ENCODE data around the gene CCL17.
"Not testable (repeated sequence)": the region's sequence is repeated elsewhere in the genome, so short reads cannot be mapped to it uniquely, and the experiment has no call there.

CCL17 gene

GRCh38 chr16:57391708-57392107 is 12.9 kb upstream of the CCL17 start:
- TF ChIP-seq CTCF (IDR thresholded peaks at IDR 0.05) = no peak
- H3K4me1 Mint-ChIP-seq = peaks cover under 1% of the 10 kb centered on the region
- DNase-seq = no peak
- H3K27me3 Mint-ChIP-seq (ENCODE audit: low read depth, poor library complexity) = peaks cover 36% of the 10 kb centered on the region
- no peak overlapping the region for H3K4me3 Mint-ChIP-seq
- no peaks in the 10 kb centered on the region for H3K9me3 Mint-ChIP-seq
- no peak overlapping the region for H3K27ac Mint-ChIP-seq
- H3K36me3 Mint-ChIP-seq (ENCODE audit: low read depth) = no peaks in the 10 kb centered on the region

GRCh38 chr16:57392694-57393093 is 11.9 kb upstream of the CCL17 start:
- no peak overlapping the region for H3K4me3 Mint-ChIP-seq
- no peaks in the 10 kb centered on the region for H3K4me1 Mint-ChIP-seq
- H3K27ac Mint-ChIP-seq = no peak overlapping the region
- no peak for TF ChIP-seq CTCF (IDR thresholded peaks at IDR 0.05)
- DNase-seq = no peak
- peaks cover 36% of the 10 kb centered on the region for H3K27me3 Mint-ChIP-seq (ENCODE audit: low read depth, poor library complexity)
- H3K36me3 Mint-ChIP-seq (ENCODE audit: low read depth) = no peaks in the 10 kb centered on the region
- no peaks in the 10 kb centered on the region for H3K9me3 Mint-ChIP-seq

DNA sequence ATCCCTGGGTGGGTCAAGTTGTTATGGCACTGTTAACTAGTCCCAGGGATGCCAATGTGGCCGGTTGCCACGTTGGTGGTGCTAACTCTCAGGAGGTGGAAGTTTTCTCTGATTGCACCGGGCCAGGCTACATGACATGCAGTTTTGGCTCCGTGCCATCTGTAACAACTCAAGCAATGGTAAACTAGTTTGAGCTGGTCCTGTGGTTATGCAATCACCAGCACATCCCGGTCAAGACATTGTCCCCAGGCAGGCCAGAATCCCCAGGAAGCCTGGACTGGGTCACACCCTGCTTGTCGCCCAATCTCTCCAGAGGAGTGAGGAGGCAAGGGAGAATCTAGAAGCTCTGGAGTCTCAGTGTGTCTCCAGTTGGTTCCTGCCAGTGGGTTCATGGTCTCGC is 10.1 kb upstream of the CCL17 start:
- DNase-seq = no peak
- Mint-ChIP-seq H3K36me3 (ENCODE audit: low read depth) (no peaks in the 10 kb centered on the region), H3K4me3 (no peak overlapping the region), H3K27ac (no peak overlapping the region), H3K4me1 (no peaks in the 10 kb centered on the region), H3K9me3 (no peaks in the 10 kb centered on the region), H3K27me3 (ENCODE audit: low read depth, poor library complexity) (peaks cover 36% of the 10 kb centered on the region)
- no peak for TF ChIP-seq CTCF (IDR thresholded peaks at IDR 0.05)

GRCh38 chr16:57395026-57395425 is 9.5 kb upstream of the CCL17 start:
- Mint-ChIP-seq H3K27ac (no peak overlapping the region), H3K9me3 (no peaks in the 10 kb centered on the region), H3K4me1 (no peaks in the 10 kb centered on the region), H3K36me3 (ENCODE audit: low read depth) (no peaks in the 10 kb centered on the region), H3K4me3 (no peak overlapping the region), H3K27me3 (ENCODE audit: low read depth, poor library complexity) (peaks cover 34% of the 10 kb centered on the region)
- no peak for DNase-seq
- TF ChIP-seq CTCF (IDR thresholded peaks at IDR 0.05) = no peak

DNA sequence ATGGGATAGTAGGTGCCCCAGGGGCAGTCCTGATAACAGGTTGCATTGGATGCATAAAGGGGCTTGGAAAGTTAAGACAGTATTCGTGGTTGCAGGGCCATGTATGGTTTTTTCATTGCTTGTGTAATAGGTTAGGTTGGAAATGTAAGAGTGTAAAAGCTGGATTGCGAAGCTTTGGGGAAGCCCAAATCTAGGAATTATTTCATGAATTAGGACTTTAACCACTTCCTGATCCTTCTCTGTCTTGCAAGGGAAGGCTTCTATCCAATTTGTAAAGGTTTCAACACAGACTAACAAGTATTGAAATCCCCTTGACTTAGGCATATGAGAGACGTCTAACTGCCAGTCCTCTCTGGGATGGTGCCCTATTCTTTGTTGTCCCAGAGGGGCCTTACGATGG is 7.8 kb upstream of the CCL17 start:
- H3K4me3 Mint-ChIP-seq = no peak overlapping the region
- H3K27ac Mint-ChIP-seq = no peak overlapping the region
- H3K27me3 Mint-ChIP-seq (ENCODE audit: low read depth, poor library complexity) = peaks cover 21% of the 10 kb centered on the region
- no peak for TF ChIP-seq CTCF (IDR thresholded peaks at IDR 0.05)
- H3K36me3 Mint-ChIP-seq (ENCODE audit: low read depth) = no peaks in the 10 kb centered on the region
- no peaks in the 10 kb centered on the region for H3K4me1 Mint-ChIP-seq
- no peak for DNase-seq
- H3K9me3 Mint-ChIP-seq = no peaks in the 10 kb centered on the region

DNA sequence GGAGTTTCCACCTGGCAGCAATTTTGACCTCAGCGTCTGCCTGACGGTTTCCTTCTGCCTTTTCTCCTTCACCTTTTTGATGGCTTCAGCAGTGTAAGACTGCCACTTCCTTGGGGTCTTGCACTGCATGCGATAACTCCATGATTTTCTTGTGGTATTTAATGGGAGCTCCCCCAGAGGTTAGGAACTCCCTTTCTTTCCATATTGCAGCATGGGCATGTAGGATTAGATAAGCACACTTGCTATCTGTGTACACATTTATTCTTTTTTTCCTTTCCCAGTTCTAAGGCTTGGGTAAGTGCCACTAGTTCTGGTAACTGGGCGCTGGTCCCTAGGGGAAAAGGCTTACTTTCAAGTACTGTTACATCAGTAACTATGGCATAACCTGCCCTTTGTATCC is 7.1 kb upstream of the CCL17 start:
- H3K4me3 Mint-ChIP-seq; H3K9me3 Mint-ChIP-seq; H3K4me1 Mint-ChIP-seq; DNase-seq; H3K27ac Mint-ChIP-seq; H3K36me3 Mint-ChIP-seq (ENCODE audit: low read depth): not testable (repeated sequence)
- H3K27me3 Mint-ChIP-seq (ENCODE audit: low read depth, poor library complexity) = peaks cover 17% of the 10 kb centered on the region
